Neuronal stem cell (in vitro differentiated cells): ENCODE measurements around the gene CFAP77.

Source experiments
- DNase-seq: peaks from one replicate; pipeline ENCODE4 v3.0.0-alpha.2; 2013; ENCODE audit warnings: low spot score
- H2AFZ ChIP-seq: one replicate; pipeline ENCODE4 v1.6.1; 2013; ENCODE audit warnings: mild to moderate bottlenecking, low read length, inconsistent platforms
- H2AK5ac ChIP-seq: 2 replicates; pipeline ENCODE4 v1.6.1; 2013; ENCODE audit warnings: low read depth, mild to moderate bottlenecking, inconsistent platforms, low read length, moderate library complexity, mixed read lengths
- H2BK120ac ChIP-seq: 2 replicates; pipeline ENCODE4 v1.6.1; 2013; ENCODE audit warnings: low read depth, mild to moderate bottlenecking, inconsistent platforms, low read length, moderate library complexity, mixed read lengths
- H2BK12ac ChIP-seq: one replicate; pipeline ENCODE4 v1.6.1; 2013; ENCODE audit warnings: low read length, inconsistent platforms
- H2BK15ac ChIP-seq: 2 replicates; pipeline ENCODE4 v1.6.1; 2013; ENCODE audit warnings: mild to moderate bottlenecking, low read length, inconsistent platforms, mixed read lengths
- H2BK5ac ChIP-seq: one replicate; pipeline ENCODE4 v1.6.1; 2013; ENCODE audit warnings: inconsistent platforms, mild to moderate bottlenecking, low read length, moderate library complexity
- H3K14ac ChIP-seq: one replicate; pipeline ENCODE4 v1.6.1; 2013; ENCODE audit warnings: low read length, inconsistent platforms
- H3K18ac ChIP-seq: 2 replicates; pipeline ENCODE4 v1.6.1; 2013; ENCODE audit warnings: low read length, inconsistent platforms
- H3K23ac ChIP-seq: 2 replicates; pipeline ENCODE4 v1.6.1; 2013; ENCODE audit warnings: low read depth, mild to moderate bottlenecking, mixed read lengths, low read length, inconsistent platforms; ENCODE audit not compliant: poor library complexity
- H3K27ac ChIP-seq: replicated peaks from 3 replicates; pipeline ENCODE4 v1.5.1; 2013; ENCODE audit warnings: low read length, inconsistent platforms
- H3K27me3 ChIP-seq, 3 experiments: 2 replicates each; pipeline ENCODE4 v1.6.1; 2013; ENCODE audit warnings: low read length in 3 of 3, mild to moderate bottlenecking in 2 of 3, inconsistent platforms in 1 of 3, low read depth in 1 of 3, mixed read lengths in 1 of 3, moderate library complexity in 1 of 3; ENCODE audit not compliant: control insufficient read depth in 3 of 3, insufficient read depth in 3 of 3
- H3K36me3 ChIP-seq, 2 donors: replicated peaks in 1 of 2; 2 replicates each; pipeline ENCODE4 v1.6.1; 2013; ENCODE audit warnings: low read length in 2 of 2; ENCODE audit not compliant: control insufficient read depth in 2 of 2, insufficient read depth in 2 of 2
- H3K4ac ChIP-seq: 2 replicates; pipeline ENCODE4 v1.6.1; 2013; ENCODE audit warnings: inconsistent platforms, mild to moderate bottlenecking, low read length, moderate library complexity
- H3K4me1 ChIP-seq, 2 donors: 1 replicate in 1 of 2; 2 replicates in 1 of 2; pipeline ENCODE4 v1.6.1; 2013; ENCODE audit warnings: low read length in 2 of 2, low read depth in 1 of 2; ENCODE audit not compliant: control insufficient read depth in 2 of 2, insufficient read depth in 1 of 2
- H3K4me2 ChIP-seq: one replicate; pipeline ENCODE4 v1.6.1; 2013; ENCODE audit warnings: mild to moderate bottlenecking, low read length, inconsistent platforms; ENCODE audit not compliant: insufficient read depth, poor library complexity, severe bottlenecking
- H3K4me3 ChIP-seq, 2 donors: 2 replicates each; pipeline ENCODE4 v1.5.1; 2013; ENCODE audit warnings: low read length in 2 of 2, mild to moderate bottlenecking in 2 of 2, inconsistent platforms in 1 of 2, moderate library complexity in 1 of 2
- H3K79me1 ChIP-seq: one replicate; pipeline ENCODE4 v1.6.1; 2013; ENCODE audit warnings: low read depth, mild to moderate bottlenecking, inconsistent platforms, low read length, moderate library complexity
- H3K9ac ChIP-seq: one replicate; pipeline ENCODE4 v1.6.1; 2013; ENCODE audit warnings: mild to moderate bottlenecking, low read depth, low read length, inconsistent platforms; ENCODE audit not compliant: poor library complexity
- H3K9me3 ChIP-seq, 2 donors: replicated peaks in 1 of 2; 2 replicates each; pipeline versions ENCODE3 to v1.6.1; 2013; ENCODE audit warnings: low read length in 2 of 2, mild to moderate bottlenecking in 2 of 2, inconsistent platforms in 1 of 2, low read depth in 1 of 2, mixed read lengths in 1 of 2, moderate library complexity in 1 of 2; ENCODE audit not compliant: control insufficient read depth in 2 of 2, insufficient read depth in 1 of 2
- H4K8ac ChIP-seq: one replicate; pipeline ENCODE4 v1.6.1; 2013; ENCODE audit warnings: low read depth, mild to moderate bottlenecking, inconsistent platforms, low read length, moderate library complexity
- H4K91ac ChIP-seq: one replicate; pipeline ENCODE4 v1.6.1; 2013; ENCODE audit warnings: low read length, low read depth, mild to moderate bottlenecking, inconsistent platforms; ENCODE audit not compliant: poor library complexity
- WGBS, 2 donors: extraction: QIAGEN DNeasy Blood & Tissue Kit; methylation state at CpG; one replicate each; pipeline ENCODE4 v1.1.7; 2013; ENCODE audit warnings: missing lambda C conversion rate in 2 of 2, mixed read lengths in 1 of 2; ENCODE audit not compliant: insufficient read length in 2 of 2, insufficient replicate concordance in 1 of 2; ENCODE audit errors: extremely low coverage in 2 of 2; 5-methylcytosine and 5-hydroxymethylcytosine counted together

CFAP77 gene

DNA sequence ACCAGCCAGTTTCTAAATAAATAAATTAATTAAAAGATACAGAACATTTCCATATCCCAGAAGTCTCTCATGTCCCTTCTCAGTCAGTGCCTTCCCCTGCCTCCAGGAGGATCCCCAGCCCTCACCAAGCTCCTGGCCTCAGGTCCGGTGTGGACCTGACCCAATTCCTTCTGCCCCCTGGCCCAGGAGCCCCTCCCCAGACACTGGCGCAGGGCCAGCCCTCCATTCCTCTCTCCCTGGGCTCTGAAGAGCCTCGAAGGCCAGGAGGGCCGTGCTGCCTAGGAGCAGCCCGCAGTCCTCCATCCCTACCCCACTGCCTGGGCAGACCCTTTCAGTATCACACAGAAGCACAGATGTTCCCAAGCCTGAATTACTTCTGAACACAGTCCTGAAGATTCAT, 110.6 kb downstream of the CFAP77 start:
- no peak overlapping the region for H4K8ac ChIP-seq
- no peak overlapping the region for H3K4me2 ChIP-seq
- no peak overlapping the region for H3K9ac ChIP-seq
- no peak overlapping the region for H2BK5ac ChIP-seq
- no peaks in the 10 kb centered on the region for H3K36me3 ChIP-seq
- no peak overlapping the region for H4K91ac ChIP-seq
- H3K79me1 ChIP-seq: no peaks in the 10 kb centered on the region
- H2BK12ac ChIP-seq: no peak overlapping the region
- H2BK120ac ChIP-seq: no peak overlapping the region
- H3K23ac ChIP-seq: no peak overlapping the region
- no peak overlapping the region for H3K14ac ChIP-seq
- H2AFZ ChIP-seq: no peak overlapping the region
- no peak overlapping the region for H3K4me3 ChIP-seq
- H3K4ac ChIP-seq: no peak overlapping the region
- H3K27me3 ChIP-seq: peaks cover 0 to 43% (median 0%) of the 10 kb centered on the region in 3 experiments
- WGBS, 2 donors: no CpG with 5 or more reads among the region's 5 CpGs
- H3K4me1 ChIP-seq: no peaks in the 10 kb centered on the region
- no peak overlapping the region for H3K18ac ChIP-seq
- no peak overlapping the region for H2AK5ac ChIP-seq
- no peaks in the 10 kb centered on the region for H3K9me3 ChIP-seq
- no peak overlapping the region for H3K27ac ChIP-seq
- H2BK15ac ChIP-seq: no peak overlapping the region
- no peak for DNase-seq

GRCh38 chr9:132525308-132526023, 115.5 kb downstream of the CFAP77 start:
- no peak for DNase-seq
- WGBS, 2 donors: no CpG with 5 or more reads among the region's 5 CpGs
- no peak overlapping the region for H3K14ac ChIP-seq

DNA sequence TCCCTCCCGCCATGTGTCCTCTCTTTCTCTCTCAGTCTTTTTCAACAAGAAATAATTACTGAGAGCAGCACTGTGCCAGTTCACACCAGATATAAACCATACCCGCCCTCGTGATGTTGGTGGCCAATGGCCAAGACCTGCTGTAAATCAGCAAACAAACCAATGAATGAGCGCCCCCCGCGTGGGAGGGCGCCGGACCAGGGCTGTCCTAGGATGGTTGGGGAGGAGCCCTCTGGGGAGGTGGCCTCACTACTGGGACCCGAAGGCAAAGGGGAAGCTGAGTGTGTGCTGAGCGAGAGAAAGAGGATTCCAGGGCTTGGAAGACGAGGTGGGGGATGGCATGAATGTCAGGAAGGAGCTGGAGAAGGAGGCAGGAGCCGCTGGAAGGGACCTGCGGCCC, 121.2 kb downstream of the CFAP77 start:
- Histone ChIP-seq H2AK5ac (peak overlapping the region; percentile 63), H2BK120ac (peak overlapping the region; percentile 95), H2BK15ac (peak overlapping the region; percentile 71), H3K79me1 (no peaks in the 10 kb centered on the region), H3K4me3 (no peak overlapping the region), H2BK12ac (peak overlapping the region; percentile 58), H4K91ac (no peak overlapping the region), H3K27me3 (peaks cover 0 to 29% (median 0%) of the 10 kb centered on the region in 3 experiments), H3K4me1 (peaks cover 0 to 6% of the 10 kb centered on the region in 2 donors), H4K8ac (no peak overlapping the region), H3K4me2 (no peak overlapping the region), H3K4ac (peak overlapping the region; percentile 89), H2AFZ (peak overlapping the region; percentile 53), H3K18ac (peak overlapping the region; percentile 90), H2BK5ac (no peak overlapping the region), H3K9me3 (peaks cover 6 to 8% of the 10 kb centered on the region in 2 donors), H3K27ac (no peak overlapping the region), H3K9ac (no peak overlapping the region), H3K36me3 (no peaks in the 10 kb centered on the region), H3K14ac (no peak overlapping the region), H3K23ac (no peak overlapping the region)
- WGBS, 2 donors: no CpG with 5 or more reads among the region's 13 CpGs
- DNase-seq: no peak

More at GRCh38 chr9:132525308-132526023, 115.5 kb downstream of the CFAP77 start:
- Histone ChIP-seq H3K9me3 (no peaks in the 10 kb centered on the region), H3K27ac (no peak overlapping the region), H2BK5ac (no peak overlapping the region), H3K4me1 (no peaks in the 10 kb centered on the region), H4K91ac (no peak overlapping the region), H3K4me2 (no peak overlapping the region), H2AK5ac (no peak overlapping the region), H2BK120ac (no peak overlapping the region), H2BK12ac (no peak overlapping the region), H3K4ac (no peak overlapping the region), H3K23ac (no peak overlapping the region), H3K79me1 (no peaks in the 10 kb centered on the region), H3K9ac (no peak overlapping the region), H3K18ac (no peak overlapping the region), H3K4me3 (no peak overlapping the region), H3K27me3 (peaks cover 0 to 10% (median 0%) of the 10 kb centered on the region in 3 experiments), H2BK15ac (no peak overlapping the region), H4K8ac (no peak overlapping the region), H2AFZ (no peak overlapping the region), H3K36me3 (no peaks in the 10 kb centered on the region)

GRCh38 chr9:132531710-132532570, 121.9 kb downstream of the CFAP77 start:
- H3K9me3 ChIP-seq: peaks cover 6 to 8% of the 10 kb centered on the region in 2 donors
- no CpG with 5 or more reads among the region's 25 CpGs for WGBS, 2 donors

More at GRCh38 chr9:132531710-132532570, 121.9 kb downstream of the CFAP77 start:
- H3K4me3 ChIP-seq: no peak overlapping the region
- H3K79me1 ChIP-seq: no peaks in the 10 kb centered on the region
- peaks cover 0 to 6% of the 10 kb centered on the region in 2 donors for H3K4me1 ChIP-seq
- no peak overlapping the region for H2AFZ ChIP-seq
- H3K27me3 ChIP-seq: peaks cover 0 to 29% (median 0%) of the 10 kb centered on the region in 3 experiments
- no peak overlapping the region for H3K4me2 ChIP-seq
- no peak overlapping the region for H3K9ac ChIP-seq
- H3K23ac ChIP-seq: no peak overlapping the region
- H3K27ac ChIP-seq: no peak overlapping the region
- H2BK120ac ChIP-seq: peak overlapping the region; percentile 9
- H2AK5ac ChIP-seq: peak overlapping the region; percentile 66
- no peak overlapping the region for H3K4ac ChIP-seq
- no peak overlapping the region for H2BK5ac ChIP-seq
- peak overlapping the region; percentile 90 for H3K18ac ChIP-seq
- H2BK15ac ChIP-seq: peak overlapping the region; percentile 33
- no peak overlapping the region for H3K14ac ChIP-seq
- H3K36me3 ChIP-seq: no peaks in the 10 kb centered on the region
- H4K8ac ChIP-seq: no peak overlapping the region
- no peak for DNase-seq
- peak overlapping the region; percentile 97 for H2BK12ac ChIP-seq
- H4K91ac ChIP-seq: no peak overlapping the region
